Thyroid gland (tissue), 4 donors: ENCODE data around the gene CDC14B.

ENCODE experiments used
- POLR2A ChIP-seq, 2 donors: fragments of 450-650 bp; IDR thresholded peaks; one replicate each; pipeline ENCODE4 v1.6.1; 2017; ENCODE audit warnings: antibody characterized with exemption in 2 of 2, mild to moderate bottlenecking in 2 of 2, moderate library complexity in 1 of 2
- TF ChIP-seq, protein P1 (sequence below), 6 experiments: fragments of 200-600 bp in 3 of 6; fragments of 450-650 bp in 3 of 6; sonication (generic) in 3 of 6; IDR thresholded peaks; one replicate each; pipeline ENCODE4 v1.5.1; 2016 to 2019; ENCODE audit warnings: antibody characterized with exemption in 6 of 6, mild to moderate bottlenecking in 2 of 6, inconsistent platforms in 1 of 6, moderate library complexity in 1 of 6

DNA sequence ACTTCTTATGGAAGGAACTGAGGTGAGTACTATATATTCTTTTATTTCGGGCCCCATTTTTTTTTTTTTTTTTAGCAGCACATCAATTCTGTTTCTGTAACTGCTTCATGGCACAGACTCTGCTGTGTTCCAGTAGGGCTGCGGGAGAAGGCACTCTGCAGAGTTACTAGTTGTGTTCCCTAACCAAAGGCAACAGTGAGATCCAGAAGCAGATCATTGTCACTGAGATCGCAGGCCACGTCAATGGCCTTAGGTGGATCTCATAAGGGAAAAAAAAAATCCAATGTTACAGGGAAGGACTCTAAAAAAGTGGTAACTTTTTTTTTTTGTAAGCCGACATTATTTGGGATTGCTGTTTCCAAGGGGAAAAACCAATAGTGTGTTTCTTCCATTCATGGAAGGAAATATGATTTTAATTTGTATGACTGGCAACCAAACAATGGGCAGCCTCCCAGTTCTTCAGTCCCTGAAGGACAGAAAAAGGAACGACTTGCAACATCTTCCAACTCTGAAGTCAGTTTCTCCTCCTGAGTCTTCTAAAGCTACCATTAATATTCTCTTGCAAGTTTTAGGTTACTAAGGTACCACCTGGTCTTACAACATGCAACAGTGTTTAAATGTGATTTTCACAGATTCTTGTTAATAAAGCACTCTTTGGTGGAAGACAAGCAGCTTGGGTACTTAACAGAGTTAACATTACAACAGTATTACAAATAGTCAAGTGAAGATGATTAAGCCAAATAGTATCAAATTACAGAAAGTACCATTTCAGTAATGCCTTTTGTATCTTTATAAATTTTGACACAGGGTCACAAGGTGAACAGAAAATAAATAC, 116.9 kb downstream of the CDC14B start:
- TF ChIP-seq, protein P1, sequence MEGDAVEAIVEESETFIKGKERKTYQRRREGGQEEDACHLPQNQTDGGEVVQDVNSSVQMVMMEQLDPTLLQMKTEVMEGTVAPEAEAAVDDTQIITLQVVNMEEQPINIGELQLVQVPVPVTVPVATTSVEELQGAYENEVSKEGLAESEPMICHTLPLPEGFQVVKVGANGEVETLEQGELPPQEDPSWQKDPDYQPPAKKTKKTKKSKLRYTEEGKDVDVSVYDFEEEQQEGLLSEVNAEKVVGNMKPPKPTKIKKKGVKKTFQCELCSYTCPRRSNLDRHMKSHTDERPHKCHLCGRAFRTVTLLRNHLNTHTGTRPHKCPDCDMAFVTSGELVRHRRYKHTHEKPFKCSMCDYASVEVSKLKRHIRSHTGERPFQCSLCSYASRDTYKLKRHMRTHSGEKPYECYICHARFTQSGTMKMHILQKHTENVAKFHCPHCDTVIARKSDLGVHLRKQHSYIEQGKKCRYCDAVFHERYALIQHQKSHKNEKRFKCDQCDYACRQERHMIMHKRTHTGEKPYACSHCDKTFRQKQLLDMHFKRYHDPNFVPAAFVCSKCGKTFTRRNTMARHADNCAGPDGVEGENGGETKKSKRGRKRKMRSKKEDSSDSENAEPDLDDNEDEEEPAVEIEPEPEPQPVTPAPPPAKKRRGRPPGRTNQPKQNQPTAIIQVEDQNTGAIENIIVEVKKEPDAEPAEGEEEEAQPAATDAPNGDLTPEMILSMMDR (IDR thresholded peaks at IDR 0.05): no peak
- TF ChIP-seq POLR2A (IDR thresholded peaks at IDR 0.05): no peak
